Measurements from ENCODE around the gene CCDC127. TPM values are rescaled to one million over a fixed set of nuclear protein-coding genes. Genes with fewer than 3 reads are reported as not detected.
"Not testable (repeated sequence)": the region's sequence is repeated elsewhere in the genome, so short reads cannot be mapped to it uniquely, and the experiment has no call there.

Gene CCDC127
- total RNA-seq, 4 donors from 2014 or later: 4.4 to 5.2 (median 4.8) TPM

GRCh38 chr5:257148-257547 lies 39.2 kb upstream of the CCDC127 start:
- DNase-seq: no peak
- Histone ChIP-seq H3K9me3 (no peaks in the 10 kb centered on the region), H3K4me3 (replicated peaks in 1 of 3) (no peak overlapping the region), H3K4me1 (no peaks in the 10 kb centered on the region), H3K27me3 (no peaks in the 10 kb centered on the region), H3K36me3 (peaks cover 11 to 34% of the 10 kb centered on the region in 2 donors), H3K27ac (no peak overlapping the region)
- WGBS, 2 donors: 92 to 99% methylated on average over 10 to 13 of the region's 13 CpGs
- TF ChIP-seq CTCF (IDR thresholded peaks at IDR 0.05) (no peak), POLR2A (IDR thresholded peaks at IDR 0.05) (no peak)
- intact Hi-C loops (cut with DNase I): no loop called here

GRCh38 chr5:256347-256746 lies 38.4 kb upstream of the CCDC127 start:
- intact Hi-C loops (cut with DNase I); H3K9me3 ChIP-seq; H3K27ac ChIP-seq; H3K4me1 ChIP-seq; H3K27me3 ChIP-seq; DNase-seq; H3K4me3 ChIP-seq (replicated peaks in 1 of 3): not testable (repeated sequence)
- 96 to 98% methylated on average over 8 of the region's 8 CpGs for WGBS, 2 donors
- peaks cover 15 to 42% of the 10 kb centered on the region in 2 donors for H3K36me3 ChIP-seq

- WGBS, 2 donors: 97 to 98% methylated on average over 7 of the region's 7 CpGs
- intact Hi-C loops (cut with DNase I); H3K4me1 ChIP-seq; H3K27ac ChIP-seq; H3K9me3 ChIP-seq; H3K4me3 ChIP-seq (replicated peaks in 1 of 3); H3K27me3 ChIP-seq; DNase-seq: not testable (repeated sequence)
- peaks cover 15 to 43% of the 10 kb centered on the region in 2 donors for H3K36me3 ChIP-seq
These were observed 37.2 kb upstream of the CCDC127 start for GRCh38 chr5:255116-255515.

- H3K9me3 ChIP-seq; H3K27ac ChIP-seq; intact Hi-C loops (cut with DNase I); H3K27me3 ChIP-seq; DNase-seq; H3K4me3 ChIP-seq (replicated peaks in 1 of 3); H3K4me1 ChIP-seq: not testable (repeated sequence)
- H3K36me3 ChIP-seq: peaks cover 16 to 51% of the 10 kb centered on the region in 2 donors
- 98 to 100% methylated on average over 2 to 6 of the region's 15 CpGs for WGBS, 2 donors
These were observed 36.4 kb upstream of the CCDC127 start for GRCh38 chr5:254322-254721.

GRCh38 chr5:252546-252945 lies 34.6 kb upstream of the CCDC127 start:
- Histone ChIP-seq H3K4me1 (no peaks in the 10 kb centered on the region), H3K4me3 (replicated peaks in 1 of 3) (no peak overlapping the region), H3K27ac (no peak overlapping the region), H3K27me3 (no peaks in the 10 kb centered on the region), H3K9me3 (no peaks in the 10 kb centered on the region), H3K36me3 (peaks cover 30 to 59% of the 10 kb centered on the region in 2 donors)
- intact Hi-C loops (cut with DNase I): no loop called here
- no peak for DNase-seq
- 85 to 88% methylated on average over 10 of the region's 10 CpGs for WGBS, 2 donors
- TF ChIP-seq POLR2A (IDR thresholded peaks at IDR 0.05) (no peak), CTCF (IDR thresholded peaks at IDR 0.05) (no peak)

GRCh38 chr5:251975-252374 lies 34.0 kb upstream of the CCDC127 start:
- H3K9me3 ChIP-seq; intact Hi-C loops (cut with DNase I); H3K27me3 ChIP-seq; H3K4me1 ChIP-seq; H3K27ac ChIP-seq; DNase-seq; H3K4me3 ChIP-seq (replicated peaks in 1 of 3): not testable (repeated sequence)
- peaks cover 29 to 58% of the 10 kb centered on the region in 2 donors for H3K36me3 ChIP-seq
- WGBS, 2 donors: 86% methylated on average over 11 of the region's 11 CpGs

- H3K36me3 ChIP-seq: peaks cover 26 to 54% of the 10 kb centered on the region in 2 donors
- H3K4me1 ChIP-seq; H3K27ac ChIP-seq; intact Hi-C loops (cut with DNase I); H3K9me3 ChIP-seq; H3K27me3 ChIP-seq; DNase-seq; H3K4me3 ChIP-seq (replicated peaks in 1 of 3): not testable (repeated sequence)
- 86 to 87% methylated on average over 8 of the region's 8 CpGs for WGBS, 2 donors
These were observed 33.6 kb upstream of the CCDC127 start for GRCh38 chr5:251538-251937.

- H3K27ac ChIP-seq; H3K9me3 ChIP-seq; DNase-seq; H3K4me3 ChIP-seq (replicated peaks in 1 of 3); H3K4me1 ChIP-seq; H3K27me3 ChIP-seq; intact Hi-C loops (cut with DNase I): not testable (repeated sequence)
- H3K36me3 ChIP-seq: peaks cover 26 to 50% of the 10 kb centered on the region in 2 donors
- WGBS, 2 donors: 95 to 97% methylated on average over 5 to 6 of the region's 12 CpGs
These were observed 33.1 kb upstream of the CCDC127 start for GRCh38 chr5:251016-251415.

- H3K36me3 ChIP-seq: peaks cover 26 to 54% of the 10 kb centered on the region in 2 donors
- WGBS, 2 donors: 91 to 92% methylated on average over 6 to 8 of the region's 9 CpGs
- H3K9me3 ChIP-seq; H3K4me3 ChIP-seq (replicated peaks in 1 of 3); DNase-seq; intact Hi-C loops (cut with DNase I); H3K4me1 ChIP-seq; H3K27me3 ChIP-seq; H3K27ac ChIP-seq: not testable (repeated sequence)
These were observed 32.4 kb upstream of the CCDC127 start for GRCh38 chr5:250396-250795.

GRCh38 chr5:245717-246116 lies 27.8 kb upstream of the CCDC127 start:
- DNase-seq; H3K4me3 ChIP-seq (replicated peaks in 1 of 3); H3K4me1 ChIP-seq; H3K9me3 ChIP-seq; H3K27me3 ChIP-seq; H3K27ac ChIP-seq; intact Hi-C loops (cut with DNase I): not testable (repeated sequence)
- peaks cover 36 to 50% of the 10 kb centered on the region in 2 donors for H3K36me3 ChIP-seq
- WGBS, 2 donors: 87 to 97% methylated on average over 5 of the region's 5 CpGs

- DNase-seq; intact Hi-C loops (cut with DNase I): not testable (repeated sequence)
- H3K36me3 ChIP-seq: peaks cover 40 to 46% of the 10 kb centered on the region in 2 donors
These were observed 25.9 kb upstream of the CCDC127 start for GRCh38 chr5:243683-244367.

More at GRCh38 chr5:243683-244367, 25.9 kb upstream of the CCDC127 start:
- not testable (repeated sequence) for H3K4me3 ChIP-seq (replicated peaks in 1 of 3); H3K4me1 ChIP-seq; H3K27me3 ChIP-seq; H3K9me3 ChIP-seq; H3K27ac ChIP-seq
- WGBS, 2 donors: 80 to 87% methylated on average over 12 of the region's 12 CpGs
